ENCODE results near the gene LNX2. TPM values are rescaled to one million over a fixed set of nuclear protein-coding genes. Genes with fewer than 3 reads are reported as not detected.
A peak's percentile ranks its signal among the peaks of the same experiment; 100 is the strongest.

LNX2 gene
- total RNA-seq, 2 experiments from 2014 or later, result 7.6 to 9.5 TPM

DNA sequence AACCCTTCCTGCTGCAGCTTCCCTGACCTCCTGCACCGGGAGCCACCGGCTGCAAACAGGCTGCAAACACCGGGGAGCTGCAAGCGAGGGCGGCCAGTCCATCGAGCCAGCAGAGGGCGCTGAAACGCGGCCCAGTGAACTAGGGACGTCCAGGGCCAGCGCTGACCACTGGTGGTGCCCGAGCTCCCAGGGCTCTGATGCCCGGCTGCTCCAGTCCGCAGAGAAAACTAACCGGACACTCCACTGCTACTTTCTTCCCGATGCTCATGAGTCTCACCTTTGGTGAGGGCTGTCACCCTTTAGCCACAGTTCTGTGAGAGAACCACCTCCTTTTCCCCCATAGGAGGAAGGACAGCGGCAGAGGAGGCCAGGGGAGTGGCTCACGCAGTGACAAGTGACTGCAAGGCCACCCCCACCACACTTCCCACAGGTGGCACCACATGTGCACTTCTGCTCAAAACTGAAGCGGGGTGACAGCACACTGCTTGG, 87.1 kb downstream of the LNX2 start:
- H3K27me3 Mint-ChIP-seq, result no peaks in the 10 kb centered on the region
- H3K4me1 Mint-ChIP-seq, result peaks cover 5% of the 10 kb centered on the region
- no peaks in the 10 kb centered on the region for H3K36me3 Mint-ChIP-seq (ENCODE audit: low read depth)
- CTCF ChIA-PET, result interaction anchor here (1.6 to 2.0 kb wide), 2 partner anchors 9 to 11 kb away, joined by 4 to 7 read pairs; no protein-coding TSS in a partner anchor
- POLR2A ChIA-PET, result no interaction called here
- peak; percentile 42 for DNase-seq
- H3K27ac Mint-ChIP-seq, result no peak overlapping the region
- H3K9me3 Mint-ChIP-seq, result peaks cover 2% of the 10 kb centered on the region
- H3K4me3 Mint-ChIP-seq, result no peak overlapping the region

- POLR2A ChIA-PET, result no interaction called here
- CTCF ChIA-PET, result interaction anchor here (1.1 kb wide), 1 partner anchor 15 kb away, joined by 4 read pairs; no protein-coding TSS in a partner anchor
- Mint-ChIP-seq H3K4me3 (no peak overlapping the region), H3K27me3 (peaks cover 2% of the 10 kb centered on the region), H3K27ac (no peak overlapping the region), H3K36me3 (ENCODE audit: low read depth) (peaks cover 1% of the 10 kb centered on the region), H3K4me1 (peaks cover 5% of the 10 kb centered on the region), H3K9me3 (peaks cover 6% of the 10 kb centered on the region)
- DNase-seq, result no peak
These were observed 91.4 kb downstream of the LNX2 start for GRCh38 chr13:27528908-27529307.

- CTCF ChIA-PET, result interaction anchor here (1.1 to 1.6 kb wide), 2 partner anchors 10 to 84 kb away, joined by 3 to 5 read pairs; no protein-coding TSS in a partner anchor
These were observed 93.8 kb downstream of the LNX2 start for GRCh38 chr13:27526516-27526915.

GRCh38 chr13:27524981-27525975, 95.1 kb downstream of the LNX2 start:
- peaks cover 4% of the 10 kb centered on the region for H3K4me1 Mint-ChIP-seq
- H3K9me3 Mint-ChIP-seq, result peaks cover 6% of the 10 kb centered on the region
- peaks cover 1% of the 10 kb centered on the region for H3K36me3 Mint-ChIP-seq (ENCODE audit: low read depth)
- ChIA-PET POLR2A (no interaction called here), CTCF (interaction anchor here (1.1 to 1.6 kb wide), 2 partner anchors 11 to 83 kb away, joined by 3 to 5 read pairs; no protein-coding TSS in a partner anchor)
- peaks cover 2% of the 10 kb centered on the region for H3K27me3 Mint-ChIP-seq
- DNase-seq, result no peak
- no peak overlapping the region for H3K4me3 Mint-ChIP-seq
- H3K27ac Mint-ChIP-seq, result no peak overlapping the region

More at GRCh38 chr13:27526516-27526915, 93.8 kb downstream of the LNX2 start:
- POLR2A ChIA-PET, result no interaction called here
- H3K4me1 Mint-ChIP-seq, result peaks cover 4% of the 10 kb centered on the region
- H3K27ac Mint-ChIP-seq, result no peak overlapping the region
- no peak for DNase-seq
- H3K36me3 Mint-ChIP-seq (ENCODE audit: low read depth), result peaks cover 1% of the 10 kb centered on the region
- peaks cover 2% of the 10 kb centered on the region for H3K27me3 Mint-ChIP-seq
- H3K9me3 Mint-ChIP-seq, result peaks cover 6% of the 10 kb centered on the region
- H3K4me3 Mint-ChIP-seq, result no peak overlapping the region

GRCh38 chr13:27523346-27524073, 96.8 kb downstream of the LNX2 start:
- Mint-ChIP-seq H3K27ac (no peak overlapping the region), H3K4me1 (peaks cover 4% of the 10 kb centered on the region), H3K4me3 (no peak overlapping the region), H3K36me3 (ENCODE audit: low read depth) (peaks cover 1% of the 10 kb centered on the region), H3K27me3 (peaks cover 12% of the 10 kb centered on the region), H3K9me3 (peaks cover 4% of the 10 kb centered on the region)
- ChIA-PET POLR2A (no interaction called here), CTCF (interaction anchor here (0.7 to 1.2 kb wide), 3 partner anchors 11 to 18 kb away, joined by 3 read pairs; no protein-coding TSS in a partner anchor)
- no peak for DNase-seq

- no peak overlapping the region for H3K27ac Mint-ChIP-seq
These were observed 97.5 kb downstream of the LNX2 start for GRCh38 chr13:27522847-27523246.

DNA sequence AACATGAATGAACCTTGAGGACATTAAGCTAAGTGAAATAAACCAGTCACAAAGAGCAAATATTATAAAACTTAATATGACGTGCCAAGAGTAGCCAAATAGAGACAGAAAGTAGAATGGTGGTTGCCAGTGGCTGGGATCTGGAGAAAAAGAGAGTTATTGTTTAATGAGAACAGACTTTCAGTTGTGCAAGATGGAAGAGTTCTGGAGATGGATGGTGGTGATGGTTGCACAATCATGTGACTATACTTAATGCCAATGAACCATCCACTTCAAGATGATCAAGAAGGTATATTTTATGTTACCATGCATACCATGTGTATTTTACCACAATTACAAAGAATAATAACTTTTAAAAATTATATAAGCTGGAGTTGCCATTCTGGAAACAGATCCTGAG, 104.2 kb downstream of the LNX2 start:
- CTCF ChIA-PET, result no interaction called here
- Mint-ChIP-seq H3K27ac (no peak overlapping the region), H3K4me1 (no peaks in the 10 kb centered on the region), H3K4me3 (no peak overlapping the region), H3K36me3 (ENCODE audit: low read depth) (no peaks in the 10 kb centered on the region), H3K27me3 (peaks cover 25% of the 10 kb centered on the region), H3K9me3 (no peaks in the 10 kb centered on the region)
- POLR2A ChIA-PET, result no interaction called here
- DNase-seq, result no peak

More at GRCh38 chr13:27522847-27523246, 97.5 kb downstream of the LNX2 start:
- Mint-ChIP-seq H3K4me3 (no peak overlapping the region), H3K9me3 (peaks cover 2% of the 10 kb centered on the region), H3K27me3 (peaks cover 16% of the 10 kb centered on the region), H3K4me1 (peaks cover 4% of the 10 kb centered on the region), H3K36me3 (ENCODE audit: low read depth) (no peaks in the 10 kb centered on the region)
- no peak for DNase-seq
- CTCF ChIA-PET, result interaction anchor here (0.7 kb wide), 1 partner anchor 15 kb away, joined by 3 read pairs; no protein-coding TSS in a partner anchor
- POLR2A ChIA-PET, result no interaction called here

GRCh38 chr13:27510082-27510481, 110.2 kb downstream of the LNX2 start:
- Mint-ChIP-seq H3K27ac (no peak overlapping the region), H3K9me3 (no peaks in the 10 kb centered on the region), H3K4me1 (no peaks in the 10 kb centered on the region), H3K4me3 (no peak overlapping the region), H3K27me3 (peaks cover 2% of the 10 kb centered on the region), H3K36me3 (ENCODE audit: low read depth) (no peaks in the 10 kb centered on the region)
- ChIA-PET CTCF (no interaction called here), POLR2A (no interaction called here)
- no peak for DNase-seq

- CTCF ChIA-PET, result interaction anchor here (1.4 kb wide), 1 partner anchor 35 kb away, joined by 4 read pairs; no protein-coding TSS in a partner anchor
- no peaks in the 10 kb centered on the region for H3K4me1 Mint-ChIP-seq
These were observed 111.5 kb downstream of the LNX2 start for GRCh38 chr13:27508802-27509201.

GRCh38 chr13:27505792-27506191, 114.5 kb downstream of the LNX2 start:
- no peak overlapping the region for H3K27ac Mint-ChIP-seq
- ChIA-PET CTCF (interaction anchor here (1.3 kb wide), 1 partner anchor 18 kb away, joined by 3 read pairs; no protein-coding TSS in a partner anchor), POLR2A (no interaction called here)
- no peaks in the 10 kb centered on the region for H3K27me3 Mint-ChIP-seq
- H3K4me3 Mint-ChIP-seq, result no peak overlapping the region
- no peaks in the 10 kb centered on the region for H3K9me3 Mint-ChIP-seq
- DNase-seq, result no peak
- no peaks in the 10 kb centered on the region for H3K36me3 Mint-ChIP-seq (ENCODE audit: low read depth)
- no peaks in the 10 kb centered on the region for H3K4me1 Mint-ChIP-seq

More at GRCh38 chr13:27508802-27509201, 111.5 kb downstream of the LNX2 start:
- Mint-ChIP-seq H3K27ac (no peak overlapping the region), H3K27me3 (peaks cover 2% of the 10 kb centered on the region), H3K4me3 (no peak overlapping the region), H3K9me3 (no peaks in the 10 kb centered on the region), H3K36me3 (ENCODE audit: low read depth) (no peaks in the 10 kb centered on the region)
- POLR2A ChIA-PET, result no interaction called here
- DNase-seq, result no peak

DNA sequence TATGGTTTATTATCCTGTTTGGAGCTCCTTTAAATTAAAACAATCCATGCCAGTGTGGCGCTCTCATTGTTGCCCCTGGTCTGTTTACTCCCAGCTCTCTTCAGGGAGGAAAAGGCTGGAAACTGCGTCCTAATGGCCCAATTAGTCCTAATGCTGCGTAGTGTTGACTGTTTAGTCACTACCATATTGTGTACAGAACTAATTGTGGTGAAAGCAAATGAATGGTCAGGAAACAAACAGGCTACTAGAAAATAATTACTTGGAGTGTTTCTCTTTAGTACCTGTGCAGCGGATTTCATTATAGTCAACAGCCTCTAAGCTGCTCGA, 115.5 kb downstream of the LNX2 start:
- no peak overlapping the region for H3K27ac Mint-ChIP-seq

GRCh38 chr13:27504128-27504867, 116.0 kb downstream of the LNX2 start:
- H3K4me1 Mint-ChIP-seq, result no peaks in the 10 kb centered on the region
- H3K27ac Mint-ChIP-seq, result no peak overlapping the region
- no peak overlapping the region for H3K4me3 Mint-ChIP-seq
- CTCF ChIA-PET, result interaction anchor here (1.6 kb wide), 1 partner anchor 8 kb away, joined by 5 read pairs; no protein-coding TSS in a partner anchor
- peaks cover 2% of the 10 kb centered on the region for H3K27me3 Mint-ChIP-seq
- POLR2A ChIA-PET, result no interaction called here
- H3K9me3 Mint-ChIP-seq, result no peaks in the 10 kb centered on the region
- H3K36me3 Mint-ChIP-seq (ENCODE audit: low read depth), result no peaks in the 10 kb centered on the region
- DNase-seq, result no peak

More for the DNA sequence above, 115.5 kb downstream of the LNX2 start:
- no peaks in the 10 kb centered on the region for H3K4me1 Mint-ChIP-seq
- H3K9me3 Mint-ChIP-seq, result no peaks in the 10 kb centered on the region
- no peaks in the 10 kb centered on the region for H3K36me3 Mint-ChIP-seq (ENCODE audit: low read depth)
- DNase-seq, result no peak
- H3K4me3 Mint-ChIP-seq, result no peak overlapping the region
- ChIA-PET CTCF (interaction anchor here (1.3 to 1.6 kb wide), 2 partner anchors 9 to 19 kb away, joined by 3 to 5 read pairs; no protein-coding TSS in a partner anchor), POLR2A (no interaction called here)
- H3K27me3 Mint-ChIP-seq, result no peaks in the 10 kb centered on the region
